Astrocyte of the spinal cord (primary cell): ENCODE measurements around the gene ZDHHC22.

Experiments
- DNase-seq: peaks from one replicate; pipeline ENCODE4 v3.0.0; 2011; ENCODE audit warnings: low read depth, low spot score
- H3K4me3 ChIP-seq: 2 replicates; pipeline ENCODE4 v1.5.1; 2011; ENCODE audit warnings: low read depth, mild to moderate bottlenecking, low read length, moderate library complexity
- in situ Hi-C: cut with HindIII; loops from 2 replicates; pipeline ENCODE4 v1.10.0; 2017; ENCODE audit warnings: low sequenced_read_pairs
- TF ChIP-seq, protein P1 (sequence below): IDR thresholded peaks from 2 replicates; pipeline ENCODE4 v1.5.1; 2012; ENCODE audit warnings: low read depth, mild to moderate bottlenecking, low read length, inconsistent platforms

Gene ZDHHC22

DNA sequence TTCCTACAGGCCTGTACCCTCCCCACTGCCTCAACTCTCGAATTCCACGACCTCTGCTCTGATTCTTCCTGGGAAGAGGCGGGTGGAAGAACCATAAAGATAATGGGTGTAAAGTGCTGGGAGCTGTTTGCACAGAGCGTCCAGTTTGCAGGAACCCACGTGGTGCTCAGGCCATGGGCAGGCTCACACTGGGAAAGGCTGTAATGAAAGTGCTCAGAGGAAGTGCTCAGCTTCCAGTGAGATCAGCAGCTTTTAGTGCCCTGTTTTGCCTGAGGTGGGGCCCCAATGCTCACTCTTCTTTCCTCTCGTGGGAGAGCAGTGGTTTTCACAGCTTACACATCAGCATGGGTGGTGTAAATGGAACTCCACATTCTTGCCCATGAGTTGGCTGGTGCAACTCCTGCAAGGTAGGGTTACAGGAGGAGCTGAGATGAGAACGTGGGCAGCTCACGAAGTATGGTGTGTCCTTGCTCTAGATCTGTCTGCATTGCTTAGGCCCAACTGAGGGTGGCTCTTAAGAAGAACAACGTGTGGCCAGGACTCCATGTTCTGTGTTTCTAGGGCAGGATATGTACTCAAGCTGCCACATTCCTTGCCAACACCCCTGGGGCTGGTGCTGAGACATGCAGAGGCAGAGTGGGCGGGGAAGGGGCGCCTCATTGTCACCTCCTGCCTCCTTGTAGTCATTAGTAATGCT, 43.0 kb upstream of the ZDHHC22 start:
- TF ChIP-seq, protein P1, sequence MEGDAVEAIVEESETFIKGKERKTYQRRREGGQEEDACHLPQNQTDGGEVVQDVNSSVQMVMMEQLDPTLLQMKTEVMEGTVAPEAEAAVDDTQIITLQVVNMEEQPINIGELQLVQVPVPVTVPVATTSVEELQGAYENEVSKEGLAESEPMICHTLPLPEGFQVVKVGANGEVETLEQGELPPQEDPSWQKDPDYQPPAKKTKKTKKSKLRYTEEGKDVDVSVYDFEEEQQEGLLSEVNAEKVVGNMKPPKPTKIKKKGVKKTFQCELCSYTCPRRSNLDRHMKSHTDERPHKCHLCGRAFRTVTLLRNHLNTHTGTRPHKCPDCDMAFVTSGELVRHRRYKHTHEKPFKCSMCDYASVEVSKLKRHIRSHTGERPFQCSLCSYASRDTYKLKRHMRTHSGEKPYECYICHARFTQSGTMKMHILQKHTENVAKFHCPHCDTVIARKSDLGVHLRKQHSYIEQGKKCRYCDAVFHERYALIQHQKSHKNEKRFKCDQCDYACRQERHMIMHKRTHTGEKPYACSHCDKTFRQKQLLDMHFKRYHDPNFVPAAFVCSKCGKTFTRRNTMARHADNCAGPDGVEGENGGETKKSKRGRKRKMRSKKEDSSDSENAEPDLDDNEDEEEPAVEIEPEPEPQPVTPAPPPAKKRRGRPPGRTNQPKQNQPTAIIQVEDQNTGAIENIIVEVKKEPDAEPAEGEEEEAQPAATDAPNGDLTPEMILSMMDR, result no peak
- in situ Hi-C loops, result no loop called here
- DNase-seq, result no peak
- H3K4me3 ChIP-seq, result no peak overlapping the region

DNA sequence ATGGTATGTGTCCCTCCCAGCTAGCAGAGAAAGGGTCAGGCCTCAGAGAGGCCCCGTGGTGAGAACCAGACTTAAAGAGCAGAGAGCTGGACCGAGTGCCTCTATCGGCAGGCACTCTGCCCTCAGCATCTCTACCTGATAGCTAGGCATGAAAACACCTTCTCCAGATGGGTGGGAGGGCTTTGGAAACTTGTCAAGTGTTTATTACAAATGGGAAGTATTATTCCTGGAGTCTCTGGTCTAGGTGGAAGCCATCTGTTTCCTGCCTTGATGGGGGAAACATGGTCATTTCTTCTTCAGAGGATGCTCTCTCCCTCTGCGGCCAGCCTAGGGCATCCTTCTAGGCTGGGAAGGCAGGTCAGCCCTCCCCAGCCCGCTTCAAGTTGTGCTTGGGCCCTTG, 42.3 kb upstream of the ZDHHC22 start:
- in situ Hi-C loops, result no loop called here
- no peak overlapping the region for H3K4me3 ChIP-seq
- TF ChIP-seq, protein P1, result no peak
- no peak for DNase-seq

DNA sequence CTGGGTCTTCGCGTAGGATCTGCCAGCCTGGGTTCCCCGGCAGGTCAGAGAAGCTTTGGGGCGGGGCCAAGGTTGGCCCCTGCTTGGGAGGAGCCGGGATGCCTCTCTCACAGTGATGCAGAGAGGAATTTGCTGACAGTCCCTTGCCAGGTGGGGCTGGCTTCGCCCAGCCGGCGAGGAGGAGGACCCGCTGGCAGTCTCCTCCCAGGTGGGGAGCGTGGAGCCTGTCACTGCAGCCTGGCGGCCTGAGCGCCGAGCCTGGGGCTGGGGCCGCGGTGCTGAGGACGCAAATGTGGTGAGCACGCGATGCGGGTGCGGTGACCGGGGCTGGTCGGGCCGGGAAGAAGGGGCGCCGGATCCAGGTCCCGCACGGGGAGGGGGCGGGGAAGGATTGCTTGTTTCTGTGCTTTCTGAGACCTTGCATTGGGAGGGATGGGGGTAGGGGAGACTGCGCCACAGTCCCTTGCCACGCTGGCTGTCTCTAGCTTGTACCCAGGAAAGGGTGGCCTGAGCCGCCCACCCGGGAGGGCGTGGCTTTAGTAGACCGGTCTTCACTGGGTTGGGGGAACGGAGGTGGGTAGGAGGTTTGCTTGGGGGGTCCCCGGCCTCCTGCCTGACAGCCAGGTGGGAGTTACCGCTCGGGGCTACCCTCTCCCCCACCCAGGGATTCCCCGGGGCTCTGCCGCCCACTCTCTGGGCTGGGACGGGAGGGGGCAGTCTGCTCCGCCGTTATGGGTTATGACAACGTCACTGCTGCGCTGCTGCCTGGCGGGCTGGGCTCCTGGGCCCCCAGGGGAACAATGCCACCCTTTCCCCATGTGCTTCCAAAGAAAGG, 40.2 kb upstream of the ZDHHC22 start, which contains the start of gene TMEM63C:
TSS of gene TMEM63C (plus strand) at position 196 of the 835 bp plus-strand sequence. CDS start 37,016 bp downstream, outside the sequence.
- TF ChIP-seq, protein P1, result no peak

DNA sequence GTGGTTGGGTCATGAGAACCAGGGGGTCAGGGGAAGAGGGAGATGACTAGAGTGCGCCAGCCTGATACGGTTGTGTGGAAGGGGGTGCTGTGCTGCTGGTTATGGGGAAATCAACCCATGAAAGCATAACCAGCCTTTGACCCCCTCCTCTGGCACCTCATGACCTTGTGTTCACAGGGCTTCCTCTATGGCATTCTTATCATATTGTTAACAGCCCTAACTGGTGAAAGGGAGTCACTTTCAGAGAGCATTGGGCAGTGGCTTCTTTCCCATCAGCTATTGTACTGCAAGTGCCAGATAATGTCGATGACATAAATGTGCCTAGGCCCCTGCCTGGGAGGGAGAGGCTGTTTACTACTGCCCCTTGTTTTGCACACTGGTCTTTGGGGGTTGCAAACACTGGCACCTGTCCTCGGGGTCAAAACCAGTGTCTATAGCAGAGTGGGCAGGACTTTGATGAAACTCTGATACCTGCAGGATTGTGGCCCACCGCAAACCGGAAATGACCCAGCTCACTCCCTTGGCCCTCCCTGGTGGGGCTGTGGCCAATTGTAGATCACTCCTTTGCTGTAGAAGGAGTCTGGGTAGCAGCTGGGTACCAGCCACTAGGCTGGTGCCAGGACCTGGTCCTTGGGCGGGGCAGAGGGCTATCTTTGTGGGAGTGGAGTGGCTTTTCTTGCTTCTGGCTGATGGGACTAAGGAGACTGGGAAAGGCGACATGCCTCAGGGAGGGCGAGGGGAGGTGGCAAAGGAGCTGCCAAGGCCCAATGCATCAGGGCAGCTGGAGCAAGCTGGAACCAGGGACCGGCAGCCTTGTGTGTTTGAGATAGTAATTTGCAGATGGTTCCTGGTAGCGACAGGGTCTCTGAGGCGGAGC, 39.4 kb upstream of the ZDHHC22 start:
- TF ChIP-seq, protein P1, result no peak
- in situ Hi-C loops, result no loop called here
- no peak for DNase-seq
- no peak overlapping the region for H3K4me3 ChIP-seq

More for the DNA sequence above, 40.2 kb upstream of the ZDHHC22 start, which contains the start of gene TMEM63C:
- no peak within 1 kb of the TSS for H3K4me3 ChIP-seq
- in situ Hi-C loops, result no loop called here
- DNase-seq, result no peak

GRCh38 chr14:77178656-77179055, 37.1 kb upstream of the ZDHHC22 start:
- no peak for DNase-seq
- in situ Hi-C loops, result no loop called here
- TF ChIP-seq, protein P1, result no peak
- H3K4me3 ChIP-seq, result no peak overlapping the region

- no peak overlapping the region for H3K4me3 ChIP-seq
- DNase-seq, result no peak
- TF ChIP-seq, protein P1, result no peak
- in situ Hi-C loops, result no loop called here
Measured at GRCh38 chr14:77177702-77178101, 36.1 kb upstream of the ZDHHC22 start.
